Fibroblast of the conjunctiva (primary cell): ENCODE data around the gene SH3TC1.

Experiments used
- DNase-seq: peaks from one replicate; pipeline ENCODE4 v3.0.0-alpha.2; 2010; ENCODE audit warnings: low read depth

SH3TC1 gene

DNA sequence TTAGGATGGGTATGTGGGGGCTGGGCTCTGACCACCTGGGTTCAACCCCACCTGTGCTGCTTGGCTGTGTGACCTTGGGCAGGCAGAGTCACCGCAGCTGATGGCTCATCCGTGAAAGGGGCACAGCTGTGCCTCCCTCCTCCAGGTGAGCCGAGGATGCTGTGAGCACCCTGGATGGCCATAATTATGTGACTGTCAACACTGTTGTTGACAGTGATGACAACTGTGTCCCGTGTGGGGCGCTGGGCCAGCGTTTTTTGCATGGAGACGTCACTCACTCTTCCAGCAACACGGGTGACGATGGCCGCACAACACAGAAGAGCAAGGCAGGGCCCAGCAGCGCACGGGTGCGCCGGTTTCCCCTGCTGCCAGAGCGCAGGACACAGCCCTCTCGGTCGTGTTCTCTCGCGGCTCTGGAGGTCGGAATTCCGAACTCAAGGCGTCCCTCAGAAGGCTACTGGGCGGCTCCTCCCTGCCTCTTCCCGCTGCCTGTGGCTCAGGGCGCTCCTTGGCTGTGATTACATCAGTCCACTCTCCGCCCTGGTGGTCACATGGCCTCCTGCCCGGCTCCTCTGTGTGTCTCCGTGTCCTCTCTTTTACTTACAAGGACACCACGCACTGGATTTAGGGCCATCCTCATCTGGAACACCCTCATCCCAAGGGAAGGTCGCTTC is 1.3 kb downstream of the SH3TC1 start:
- DNase-seq, result no peak

DNA sequence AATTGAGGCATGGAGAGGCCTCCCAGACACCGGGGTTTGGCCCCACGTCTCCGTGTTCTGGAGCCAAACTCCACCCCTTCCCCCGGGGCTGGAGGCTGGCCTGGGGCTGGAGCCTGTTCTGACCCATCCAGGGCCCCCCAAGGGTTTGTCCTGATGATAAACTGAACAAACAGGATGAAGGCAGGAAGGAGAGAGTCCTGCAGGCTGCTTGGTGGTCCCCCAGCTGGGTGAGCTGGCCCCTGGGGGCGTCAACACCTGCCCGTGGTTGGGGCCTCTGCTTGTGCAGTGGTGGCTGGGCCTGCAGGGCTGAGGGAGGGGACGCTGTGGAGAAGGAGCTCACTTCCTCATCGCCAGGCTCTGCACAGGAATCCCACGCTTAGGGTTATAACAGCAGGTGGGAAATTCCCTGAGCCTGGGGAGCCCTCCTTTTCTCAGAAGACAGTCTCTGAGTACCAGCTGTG is 2.3 kb downstream of the SH3TC1 start:
- DNase-seq, result no peak

DNA sequence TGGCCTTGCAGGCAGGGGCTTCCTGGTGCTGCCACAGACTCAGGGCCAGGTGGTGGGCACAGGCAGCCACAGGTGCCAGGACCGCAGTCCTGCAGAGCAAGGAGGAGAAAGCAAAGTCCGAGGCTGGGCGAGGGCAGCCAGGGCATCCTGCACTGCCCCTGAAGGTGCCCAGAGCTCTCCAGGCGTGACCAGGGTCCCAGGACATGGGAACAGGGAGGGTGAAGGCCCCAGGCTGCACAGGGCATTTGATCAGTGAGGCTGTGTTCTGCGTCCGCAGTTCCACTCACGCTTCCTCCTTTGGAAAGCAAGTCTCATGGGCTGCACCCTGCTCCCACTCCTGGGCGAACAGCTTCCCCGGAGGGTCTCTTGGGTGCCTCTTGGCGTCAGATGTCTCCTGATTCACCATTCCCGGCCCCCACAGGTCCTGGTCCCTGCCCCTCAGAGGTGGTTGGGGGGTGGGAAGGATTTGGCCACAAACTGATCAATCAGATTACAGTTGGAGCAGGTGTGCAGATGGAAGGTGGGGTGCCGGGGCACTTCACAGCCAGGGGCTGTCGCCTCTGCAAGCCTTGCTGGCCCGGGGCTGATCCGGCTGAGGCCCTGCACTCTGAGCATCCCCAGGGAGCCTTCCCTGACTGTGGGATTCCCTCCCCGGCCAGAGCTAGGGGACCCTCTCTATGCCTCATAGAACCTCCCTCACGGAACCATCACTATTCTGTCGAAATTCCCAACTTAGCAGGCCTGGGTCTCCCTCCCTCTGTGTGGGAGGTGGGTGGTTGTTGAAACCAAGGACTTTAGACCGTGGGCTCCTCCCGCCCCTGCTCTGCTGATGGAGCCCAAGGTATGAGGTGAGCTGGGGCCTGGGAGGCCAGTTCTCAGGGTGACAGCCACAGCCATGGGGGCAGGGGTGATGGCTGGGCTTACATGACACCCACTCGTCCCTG is 3.3 kb downstream of the SH3TC1 start:
- DNase-seq, result no peak

DNA sequence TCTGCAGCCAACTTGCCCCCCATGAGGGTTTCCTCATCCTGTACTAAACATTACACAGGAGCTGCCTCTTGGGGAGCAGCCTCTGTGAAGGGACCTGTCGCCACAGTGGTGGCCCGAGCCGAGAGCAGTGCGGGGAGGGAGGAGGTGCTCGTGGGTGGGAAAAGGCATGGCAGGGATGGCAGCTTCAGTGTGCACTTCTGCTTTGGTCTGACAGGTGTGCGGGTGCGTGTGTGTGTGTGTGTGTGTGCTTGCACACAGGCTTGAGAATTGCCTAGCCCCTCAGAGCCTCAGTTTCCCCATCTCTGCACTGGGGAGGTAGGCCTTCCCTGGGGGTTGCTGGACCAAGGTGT is 3.9 kb downstream of the SH3TC1 start:
- DNase-seq, result no peak

DNA sequence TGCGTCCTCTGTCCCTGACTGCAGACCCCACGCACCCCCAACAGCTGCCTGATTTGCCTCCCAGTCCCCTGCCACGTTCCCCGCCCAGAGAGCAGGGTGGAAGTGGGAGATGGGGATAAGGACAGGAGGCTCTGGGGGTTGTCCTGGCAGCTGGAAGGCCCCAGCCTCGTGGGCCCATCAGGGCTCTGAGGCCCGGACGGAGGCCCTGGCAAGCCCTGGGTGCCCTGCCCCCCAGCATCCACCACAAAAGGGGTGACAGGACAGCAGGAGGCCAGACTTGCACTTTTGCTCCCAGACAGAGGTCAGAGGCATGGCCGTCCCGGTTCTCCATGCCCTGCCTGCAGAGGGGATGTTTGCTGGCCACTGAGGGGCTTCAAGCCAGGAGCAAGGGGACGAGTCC is 4.7 kb downstream of the SH3TC1 start:
- DNase-seq, result no peak

DNA sequence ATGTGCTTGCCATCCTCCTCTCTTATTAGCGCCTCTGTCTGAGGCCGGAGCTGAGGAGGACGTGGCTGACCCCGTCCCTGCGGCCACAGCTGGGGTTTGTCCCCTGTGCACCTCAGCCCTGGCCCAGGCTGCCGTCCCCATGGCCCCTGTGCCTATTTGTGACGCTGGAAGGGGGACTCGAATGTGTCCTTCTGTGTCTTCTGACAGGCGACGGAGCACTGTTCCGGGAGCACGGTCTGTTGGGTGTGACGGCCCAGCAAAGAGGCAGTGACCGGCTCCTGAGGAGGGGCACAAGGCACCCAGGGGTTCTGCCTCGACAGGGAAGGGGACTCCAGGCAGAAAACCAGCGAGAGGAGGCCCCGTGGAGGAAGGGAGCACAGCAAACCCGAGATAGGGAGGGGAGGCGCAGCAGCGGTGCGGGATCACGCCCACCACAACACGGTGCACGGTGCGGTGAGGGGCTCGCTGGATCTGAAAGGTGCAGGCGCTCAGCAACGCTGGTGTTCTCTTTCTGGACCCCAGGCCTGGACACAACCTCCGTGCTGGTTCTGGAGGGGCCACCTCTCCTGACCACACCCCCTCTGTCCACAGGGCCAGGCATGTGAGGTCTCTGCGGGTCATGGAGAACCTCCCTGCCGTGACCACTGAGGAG is 5.6 kb downstream of the SH3TC1 start:
- no peak for DNase-seq

DNA sequence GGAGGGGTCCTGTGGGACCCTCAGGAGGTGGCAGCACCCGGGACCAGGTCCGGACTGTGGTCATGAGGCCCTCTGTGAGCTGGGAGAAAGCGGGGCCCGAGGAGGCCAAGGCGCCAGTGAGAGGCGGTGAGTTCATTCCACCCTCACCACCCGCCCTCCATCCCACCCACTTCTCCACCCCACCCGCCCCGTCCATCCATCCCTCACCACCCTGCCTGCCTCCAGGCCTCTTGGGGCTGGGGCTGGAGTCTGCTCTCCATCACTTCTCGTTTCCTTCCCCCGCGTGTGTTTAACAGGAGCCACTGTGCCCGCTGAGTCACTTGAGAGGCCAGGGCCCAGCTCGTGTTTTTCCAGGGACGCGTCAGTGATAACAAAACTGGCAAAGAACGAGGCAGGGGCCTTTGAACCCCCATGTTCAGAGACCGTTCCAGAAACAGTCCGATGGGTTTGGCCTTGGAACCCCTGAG is 6.2 kb downstream of the SH3TC1 start:
- no peak for DNase-seq

DNA sequence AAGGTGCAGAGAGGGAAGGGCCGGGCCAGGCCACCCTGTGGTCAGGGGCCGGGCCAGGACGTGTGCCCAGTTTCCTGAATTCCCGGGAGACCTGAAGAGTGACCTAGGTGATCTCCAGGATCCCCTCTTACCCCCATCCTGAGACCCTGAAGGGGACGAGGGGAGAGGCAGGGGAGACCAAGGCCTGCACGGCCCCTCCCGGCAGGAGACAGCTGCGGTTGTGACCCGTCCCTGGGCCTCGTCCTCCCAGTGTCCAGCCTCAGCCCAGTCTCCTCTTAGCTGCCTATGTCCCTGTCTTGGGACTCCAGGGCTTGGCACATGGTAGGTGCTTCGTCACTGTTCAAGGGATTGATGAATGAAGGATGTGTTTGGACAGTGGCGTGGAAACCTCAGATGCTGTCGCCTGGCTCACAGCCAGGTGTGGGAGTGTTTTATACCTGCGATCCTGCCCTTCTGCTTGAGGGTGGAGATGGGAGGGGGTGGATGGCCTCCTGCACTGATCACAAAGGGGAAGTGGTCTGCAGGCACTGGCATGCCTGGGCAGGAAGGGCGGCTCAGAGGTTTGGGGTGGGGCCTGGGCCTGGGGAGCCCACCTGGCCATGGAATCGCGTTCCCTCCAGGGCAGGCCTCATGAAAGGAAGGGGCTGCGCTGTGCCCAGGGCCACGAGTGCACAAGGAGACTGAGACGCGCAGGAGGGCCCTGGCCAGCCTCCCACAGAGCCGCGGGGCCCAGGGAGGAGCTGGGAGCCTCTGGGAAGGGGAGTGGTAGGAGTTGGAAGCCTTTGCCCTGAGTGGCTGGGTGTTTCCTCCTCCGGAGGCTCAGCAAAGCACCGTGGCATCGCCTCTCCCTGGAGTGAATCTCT is 6.9 kb downstream of the SH3TC1 start:
- no peak for DNase-seq

DNA sequence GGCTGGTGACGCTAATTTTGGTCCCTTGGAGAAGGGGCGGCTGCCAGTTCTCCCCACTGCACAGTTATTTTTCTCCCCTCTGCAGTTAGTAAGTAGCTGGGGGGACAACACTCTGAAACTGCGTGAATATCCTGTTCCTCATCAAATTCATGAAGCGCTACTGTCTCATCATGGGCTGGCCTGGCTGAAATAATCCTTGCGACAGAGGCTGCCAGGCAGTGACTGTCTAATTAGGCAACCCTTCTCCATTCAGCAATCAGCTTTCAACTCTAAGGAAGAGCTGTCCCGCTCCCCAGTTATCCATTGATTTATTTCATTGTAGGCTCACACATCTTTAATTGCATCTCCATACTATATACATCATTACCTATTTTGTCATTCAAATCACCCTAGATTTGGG is 8.2 kb downstream of the SH3TC1 start:
- DNase-seq, result no peak

DNA sequence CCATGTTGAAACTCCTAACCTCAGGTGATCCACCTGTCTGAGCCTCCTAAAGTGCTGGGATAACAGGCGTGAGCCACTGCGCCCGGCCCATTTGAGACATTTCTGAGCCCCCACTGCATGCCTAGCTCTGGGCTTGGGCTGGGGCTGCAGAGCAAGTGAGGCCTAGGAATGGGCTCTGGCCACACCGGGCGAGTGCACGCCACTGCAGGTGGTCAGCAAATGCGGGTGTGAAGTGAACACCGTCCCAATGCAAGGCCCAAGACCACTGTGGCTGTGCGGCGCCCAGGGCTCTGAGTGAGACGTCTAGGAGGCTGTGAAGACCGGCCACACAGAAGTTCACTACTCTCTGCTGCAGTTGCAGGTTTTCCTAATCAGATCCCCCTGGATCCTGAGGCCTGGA is 9.5 kb downstream of the SH3TC1 start:
- DNase-seq, result no peak

DNA sequence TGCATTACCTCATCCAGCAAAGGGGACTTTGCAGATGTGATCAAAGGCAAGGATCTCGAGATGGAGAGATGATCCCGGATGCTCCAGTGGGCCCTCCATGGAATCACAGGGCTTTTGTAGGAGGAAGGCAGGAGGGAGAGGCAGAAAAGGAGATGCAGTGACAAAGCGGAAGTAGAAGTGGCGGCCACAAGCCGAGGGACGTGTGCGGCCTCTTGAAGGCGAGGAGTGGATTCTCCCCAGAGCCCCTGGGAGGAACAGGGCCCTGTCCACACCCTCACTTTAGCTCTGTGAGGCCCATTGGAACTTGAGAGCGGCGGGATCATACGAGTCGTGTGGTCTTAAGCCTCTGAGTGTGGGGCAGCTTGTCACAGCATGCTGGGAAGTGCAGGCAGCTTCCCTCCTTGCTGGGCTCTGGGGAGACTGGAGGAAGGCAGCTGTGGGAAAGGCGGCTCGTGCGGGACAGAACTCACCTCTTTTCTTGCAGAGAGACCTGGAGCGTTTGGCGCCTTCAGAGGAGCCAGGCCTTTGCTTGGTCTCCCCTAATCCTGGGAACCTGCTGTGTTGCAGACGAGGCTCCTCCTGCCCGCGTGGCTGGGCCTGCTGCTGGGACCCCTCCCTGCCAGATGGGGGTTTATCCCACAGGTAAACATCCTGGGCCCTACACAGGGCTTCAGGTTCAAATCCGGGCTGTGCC is 10.2 kb downstream of the SH3TC1 start:
- DNase-seq, result no peak

DNA sequence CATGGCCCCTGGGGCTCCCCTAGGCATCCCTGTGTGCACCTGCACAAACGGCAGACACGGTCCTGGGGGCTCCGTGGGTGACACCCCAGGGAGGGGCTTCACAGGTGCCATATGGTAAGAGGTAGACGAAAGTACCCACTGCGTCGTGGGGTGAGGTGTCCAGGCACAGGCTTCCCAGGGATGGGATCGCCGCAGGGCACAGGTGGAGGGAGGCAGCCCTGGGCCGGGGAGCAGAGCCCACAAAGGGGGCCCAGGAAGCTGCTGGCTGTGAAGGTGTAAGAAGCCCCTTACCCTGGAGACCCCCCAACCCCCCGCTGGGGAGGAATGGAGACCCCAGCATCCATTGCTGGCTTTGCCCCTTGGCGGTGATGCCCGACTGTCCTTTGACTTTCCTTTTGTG is 10.9 kb downstream of the SH3TC1 start:
- DNase-seq, result no peak

DNA sequence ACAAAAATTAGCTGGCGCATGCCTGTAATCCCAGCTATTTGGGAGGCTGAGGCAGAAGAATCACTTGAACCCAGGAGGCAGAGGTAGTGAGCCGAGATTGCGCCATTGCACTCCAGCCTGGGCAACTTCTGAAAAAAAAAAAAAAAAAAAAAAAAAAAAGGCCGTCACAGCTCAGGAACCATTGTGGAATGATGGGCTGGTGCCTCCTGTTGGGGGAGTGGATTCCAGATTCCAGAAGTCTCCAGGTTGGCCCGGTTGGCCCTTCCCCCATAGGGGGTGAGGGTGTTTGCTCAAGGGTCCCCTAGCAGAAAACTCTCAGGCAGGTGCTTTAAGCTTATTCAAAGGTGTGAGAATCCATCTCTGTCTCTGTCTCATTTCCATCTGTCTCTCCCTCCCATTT is 11.5 kb downstream of the SH3TC1 start:
- no peak for DNase-seq

DNA sequence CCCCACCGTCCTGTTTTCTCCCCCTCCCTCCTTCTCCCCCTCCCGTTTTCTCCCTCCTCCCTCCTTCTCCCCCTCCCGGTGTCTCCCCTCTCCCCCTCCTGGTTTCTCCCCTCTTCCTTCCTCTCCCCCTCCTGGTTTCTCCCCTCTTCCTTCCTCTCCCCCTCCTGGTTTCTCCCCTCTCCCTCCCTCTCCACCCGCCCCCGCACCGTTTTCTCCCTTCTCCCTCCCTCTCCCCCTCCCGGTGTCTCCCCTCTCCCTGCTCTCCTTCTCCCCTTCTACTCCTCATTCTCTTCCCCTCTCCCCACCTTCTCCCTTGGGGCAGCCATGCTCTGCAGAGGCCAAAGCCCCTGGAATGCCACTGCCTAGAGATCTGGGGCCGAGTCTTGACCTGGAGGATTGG is 12.2 kb downstream of the SH3TC1 start:
- DNase-seq, result no peak

DNA sequence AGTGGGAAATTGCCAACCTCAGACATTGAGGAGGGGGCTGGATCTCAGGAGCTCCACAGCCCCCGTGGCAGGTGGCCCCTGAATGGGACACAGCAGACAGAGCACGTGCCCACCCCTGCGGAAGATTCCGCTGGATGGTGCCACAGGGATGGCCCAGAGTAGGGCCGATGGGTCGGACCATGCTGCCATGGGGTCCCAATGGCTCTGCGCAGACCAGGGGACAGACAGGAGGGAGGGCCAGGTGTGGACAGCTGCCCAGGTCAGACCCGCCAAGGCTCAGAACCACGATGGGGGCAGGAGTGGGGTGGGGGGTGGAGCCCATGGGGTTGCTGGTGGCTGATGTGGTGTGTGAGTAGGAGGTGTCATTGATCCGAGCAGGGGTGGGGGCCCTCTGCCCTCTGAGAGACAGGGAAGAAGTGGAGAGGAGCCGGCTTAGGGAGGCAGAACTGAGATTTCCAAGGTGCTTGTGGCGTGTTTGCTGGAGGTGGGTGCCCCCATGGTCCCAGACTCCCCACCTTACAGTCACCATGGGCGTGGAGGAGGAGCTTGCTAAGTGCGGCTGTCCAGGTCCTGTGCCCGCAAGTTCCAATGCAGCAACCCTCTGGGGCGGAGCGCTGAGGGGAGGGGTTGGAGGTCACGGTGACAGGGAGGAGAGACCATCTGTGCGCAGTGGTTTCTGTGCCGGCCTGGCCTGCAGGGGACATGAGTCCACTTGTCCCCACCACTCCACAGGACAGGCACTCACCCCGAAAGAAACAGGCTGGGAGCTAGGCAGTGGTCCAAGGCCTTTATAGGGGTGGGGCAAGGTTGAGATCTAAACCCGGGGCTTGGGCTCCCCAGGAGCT is 12.9 kb downstream of the SH3TC1 start:
- DNase-seq, result no peak

DNA sequence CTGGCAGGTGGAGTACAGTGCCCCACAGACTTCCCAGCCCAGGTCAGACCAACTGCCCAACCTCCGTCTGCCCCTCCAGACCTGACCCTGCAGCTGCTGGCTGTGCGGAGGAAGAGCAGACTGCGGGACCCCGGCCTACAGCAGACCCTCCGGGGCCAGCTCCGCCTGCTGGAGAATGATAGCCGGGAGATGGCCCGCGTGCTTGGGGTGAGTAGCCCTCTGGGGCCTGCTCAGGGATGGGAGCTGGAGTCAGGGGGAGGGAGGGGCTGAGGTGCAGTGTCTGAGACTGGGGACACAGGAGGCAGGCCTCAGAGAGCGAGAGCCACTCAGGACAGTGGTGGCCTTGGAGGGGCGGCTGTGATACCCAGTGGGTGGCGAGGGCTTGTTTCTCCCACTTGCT is 13.5 kb downstream of the SH3TC1 start:
- no peak for DNase-seq

DNA sequence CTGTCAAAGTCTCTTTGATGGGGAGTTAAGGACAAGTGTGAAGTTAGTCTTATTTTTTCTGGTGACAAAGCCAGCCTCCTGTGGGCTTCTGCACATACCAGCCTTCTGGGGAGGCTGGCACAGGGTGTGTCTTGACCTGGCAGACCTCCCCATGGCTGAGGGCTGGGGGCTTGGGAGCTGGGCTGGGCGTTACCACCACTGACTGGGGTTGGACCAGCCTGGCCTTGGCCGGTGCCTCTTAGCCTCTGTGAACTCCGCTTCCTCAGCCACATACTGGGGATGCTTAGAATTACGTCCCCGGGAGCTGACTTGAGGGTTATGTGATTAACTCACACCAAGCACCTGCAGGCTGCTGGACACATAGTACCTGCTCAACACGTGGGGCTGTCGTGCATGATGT is 14.0 kb downstream of the SH3TC1 start:
- no peak for DNase-seq

DNA sequence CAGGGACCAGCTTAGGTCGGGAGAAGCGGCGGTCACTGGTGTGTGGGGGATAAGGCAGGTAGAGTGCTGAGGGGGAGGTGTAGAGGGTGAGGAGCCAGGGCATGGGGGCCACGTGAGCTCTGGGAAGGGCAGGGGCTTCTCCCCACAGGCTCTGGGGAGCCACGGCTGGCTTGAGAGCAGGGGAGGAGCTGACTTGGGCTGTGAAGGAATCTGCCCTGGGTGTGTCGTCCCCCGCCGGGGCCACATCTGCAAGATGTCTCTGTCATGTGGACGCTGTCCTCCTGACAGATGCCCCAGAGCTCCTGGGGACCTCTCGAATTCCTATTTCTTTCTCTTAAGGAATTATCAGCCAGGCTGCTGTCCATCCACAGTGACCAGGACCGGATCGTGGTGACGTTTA is 15.0 kb downstream of the SH3TC1 start:
- DNase-seq, result no peak

DNA sequence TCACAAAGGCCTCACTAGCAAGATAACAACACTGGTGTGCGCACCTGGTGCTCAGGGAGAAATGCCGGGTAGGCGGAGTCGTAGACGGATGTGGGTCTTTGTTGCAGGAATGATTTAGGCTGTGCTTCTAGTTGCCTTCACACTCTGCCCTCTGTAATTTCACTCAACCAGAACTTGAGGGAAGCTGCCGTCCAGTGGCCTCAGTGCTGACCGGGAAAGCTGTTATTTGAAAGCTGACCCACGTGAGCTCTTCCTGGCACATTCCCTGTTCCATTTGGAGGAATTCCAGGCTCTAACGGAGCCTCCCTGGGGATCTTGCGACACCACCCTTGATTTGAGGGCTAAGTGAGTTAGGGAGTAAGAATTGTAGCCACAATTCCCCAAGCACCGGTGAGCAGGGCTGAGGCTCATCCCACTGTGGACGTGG is 15.9 kb downstream of the SH3TC1 start:
- no peak for DNase-seq
